Hepatocyte (in vitro differentiated cells): ENCODE data around the gene FGD5. TPM values are rescaled to one million over a fixed set of nuclear protein-coding genes. Genes with fewer than 3 reads are reported as not detected.

Source experiments
- DNase-seq: peaks from one replicate; pipeline ENCODE4 v3.0.0-alpha.2; 2016; ENCODE audit warnings: low spot score
- H2AFZ ChIP-seq: fragments of 200-600 bp; sonication (generic); 2 replicates; pipeline ENCODE4 v1.6.0; 2016; ENCODE audit warnings: antibody characterized with exemption, mild to moderate bottlenecking
- H3K27ac ChIP-seq: fragments of 200-600 bp; sonication (generic); 2 replicates; pipeline ENCODE4 v1.5.1; 2016; ENCODE audit warnings: mild to moderate bottlenecking
- H3K27me3 ChIP-seq: fragments of 200-600 bp; sonication (generic); 2 replicates; pipeline ENCODE4 v1.6.1; 2016
- H3K36me3 ChIP-seq: fragments of 200-600 bp; sonication (generic); replicated peaks from 2 replicates; pipeline ENCODE4 v1.5.1; 2016; ENCODE audit warnings: low read depth; ENCODE audit not compliant: insufficient read depth
- H3K4me1 ChIP-seq: fragments of 200-600 bp; sonication (generic); 2 replicates; pipeline ENCODE4 v1.5.1; 2016; ENCODE audit warnings: mild to moderate bottlenecking, moderate library complexity; ENCODE audit not compliant: insufficient read depth
- H3K4me2 ChIP-seq: fragments of 200-600 bp; sonication (generic); 2 replicates; pipeline ENCODE4 v1.6.0; 2016
- H3K4me3 ChIP-seq: fragments of 200-600 bp; sonication (generic); 2 replicates; pipeline ENCODE4 v1.5.1; 2016; ENCODE audit warnings: mild to moderate bottlenecking
- H3K79me2 ChIP-seq: fragments of 200-600 bp; sonication (generic); 2 replicates; pipeline ENCODE4 v1.6.0; 2017; ENCODE audit warnings: mild to moderate bottlenecking
- H3K9me2 ChIP-seq: fragments of 200-600 bp; sonication (generic); replicated peaks from 2 replicates; pipeline ENCODE4 v1.6.0; 2017; ENCODE audit warnings: mild to moderate bottlenecking; ENCODE audit not compliant: insufficient read depth
- H3K9me3 ChIP-seq: fragments of 200-600 bp; sonication (generic); 2 replicates; pipeline ENCODE4 v1.5.1; 2016; ENCODE audit warnings: low read depth, mild to moderate bottlenecking
- H4K20me1 ChIP-seq: fragments of 200-600 bp; sonication (generic); 2 replicates; pipeline ENCODE4 v1.6.0; 2016; ENCODE audit warnings: mild to moderate bottlenecking; ENCODE audit not compliant: insufficient read depth, poor library complexity, severe bottlenecking
- EZH2 ChIP-seq: fragments of 200-600 bp; sonication (generic); IDR thresholded peaks from 2 replicates; pipeline ENCODE4 v1.6.1; 2016; ENCODE audit warnings: antibody characterized with exemption, mild to moderate bottlenecking, borderline replicate concordance
- EZH2phosphoT487 ChIP-seq: fragments of 200-600 bp; sonication (generic); IDR thresholded peaks from one replicate; pipeline ENCODE4 v1.6.1; 2018; ENCODE audit warnings: antibody characterized with exemption, mild to moderate bottlenecking, low read depth, moderate library complexity; ENCODE audit not compliant: unreplicated experiment, severe bottlenecking
- WGBS: methylation state at CpG from one replicate; pipeline ENCODE4 v1.1.6; 2016; ENCODE audit warnings: low lambda C conversion rate; ENCODE audit errors: missing lambda C conversion rate; 5-methylcytosine and 5-hydroxymethylcytosine counted together
- polyA plus RNA-seq: library from polyadenylated mRNA; unstranded; fragments of >200 nt; fragmentation: Nextera tagmentation; extraction: Ambion mirVana; gene quantifications from 2 replicates; pipeline ENCODE4 v1.2.1, GENCODE V29; 2016
- total RNA-seq: library from RNA; depleted of rRNA; stranded (reverse); fragments of >200 nt; gene quantifications from 2 replicates; pipeline ENCODE4 v1.2.3, GENCODE V29; 2014
- TF ChIP-seq, protein P1 (sequence below): fragments of 200-600 bp; sonication (generic); IDR thresholded peaks from 2 replicates; pipeline ENCODE4 v1.5.1; 2016; ENCODE audit warnings: antibody characterized with exemption, mild to moderate bottlenecking; ENCODE audit not compliant: poor library complexity

Gene FGD5
- total and polyA plus RNA-seq, 2 experiments from 2014 or later = 2.9 to 3.3 TPM

GRCh38 chr3:14949126-14949525 is 130.4 kb downstream of the FGD5 start:
- no peak for DNase-seq
- peak overlapping the region; percentile 60 for H3K4me3 ChIP-seq
- no peaks in the 10 kb centered on the region for H3K9me2 ChIP-seq
- peaks cover 86% of the 10 kb centered on the region for H3K79me2 ChIP-seq
- H4K20me1 ChIP-seq = peaks cover 14% of the 10 kb centered on the region
- peaks cover 17% of the 10 kb centered on the region for H3K4me1 ChIP-seq
- peak overlapping the region; percentile 84 for H3K4me2 ChIP-seq
- H3K27ac ChIP-seq = peak overlapping the region; percentile 92
- no peaks in the 10 kb centered on the region for H3K27me3 ChIP-seq
- no peaks in the 10 kb centered on the region for H3K36me3 ChIP-seq
- whole genome bisulfite sequencing = 56% methylated on average over 5 of the region's 5 CpGs
- TF ChIP-seq EZH2 (no peak), EZH2phosphoT487 (no peak)
- TF ChIP-seq, protein P1, sequence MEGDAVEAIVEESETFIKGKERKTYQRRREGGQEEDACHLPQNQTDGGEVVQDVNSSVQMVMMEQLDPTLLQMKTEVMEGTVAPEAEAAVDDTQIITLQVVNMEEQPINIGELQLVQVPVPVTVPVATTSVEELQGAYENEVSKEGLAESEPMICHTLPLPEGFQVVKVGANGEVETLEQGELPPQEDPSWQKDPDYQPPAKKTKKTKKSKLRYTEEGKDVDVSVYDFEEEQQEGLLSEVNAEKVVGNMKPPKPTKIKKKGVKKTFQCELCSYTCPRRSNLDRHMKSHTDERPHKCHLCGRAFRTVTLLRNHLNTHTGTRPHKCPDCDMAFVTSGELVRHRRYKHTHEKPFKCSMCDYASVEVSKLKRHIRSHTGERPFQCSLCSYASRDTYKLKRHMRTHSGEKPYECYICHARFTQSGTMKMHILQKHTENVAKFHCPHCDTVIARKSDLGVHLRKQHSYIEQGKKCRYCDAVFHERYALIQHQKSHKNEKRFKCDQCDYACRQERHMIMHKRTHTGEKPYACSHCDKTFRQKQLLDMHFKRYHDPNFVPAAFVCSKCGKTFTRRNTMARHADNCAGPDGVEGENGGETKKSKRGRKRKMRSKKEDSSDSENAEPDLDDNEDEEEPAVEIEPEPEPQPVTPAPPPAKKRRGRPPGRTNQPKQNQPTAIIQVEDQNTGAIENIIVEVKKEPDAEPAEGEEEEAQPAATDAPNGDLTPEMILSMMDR = no peak
- peak overlapping the region; percentile 59 for H2AFZ ChIP-seq
- H3K9me3 ChIP-seq = no peaks in the 10 kb centered on the region

GRCh38 chr3:14950274-14950673 is 131.5 kb downstream of the FGD5 start:
- H3K27ac ChIP-seq = no peak overlapping the region

DNA sequence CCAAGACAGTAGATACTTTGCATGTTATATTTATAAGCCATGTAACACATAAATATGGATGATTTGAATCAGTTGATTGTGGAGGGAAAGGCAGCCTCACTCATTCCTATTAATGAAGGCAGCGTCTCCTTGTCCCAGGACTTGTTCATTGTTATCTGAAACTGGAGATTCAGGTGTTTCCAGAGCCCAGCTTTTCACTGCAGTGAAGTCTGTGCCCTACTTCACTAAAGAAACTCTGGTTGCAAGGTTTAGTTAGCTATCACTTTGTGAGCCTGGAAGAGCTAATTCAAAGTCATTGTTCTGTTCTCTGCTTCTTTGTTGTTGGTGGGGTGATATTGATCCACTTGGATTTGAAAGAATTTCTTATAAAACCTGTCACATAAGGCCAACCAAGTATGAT is 138.4 kb downstream of the FGD5 start:
- Histone ChIP-seq H3K9me3 (no peaks in the 10 kb centered on the region), H3K27me3 (no peaks in the 10 kb centered on the region), H3K27ac (no peak overlapping the region), H3K36me3 (peaks cover 5% of the 10 kb centered on the region), H3K4me3 (no peak overlapping the region), H3K9me2 (no peaks in the 10 kb centered on the region), H2AFZ (no peak overlapping the region), H3K4me2 (no peak overlapping the region), H4K20me1 (peaks cover 11% of the 10 kb centered on the region), H3K4me1 (no peaks in the 10 kb centered on the region), H3K79me2 (peaks cover 100% of the 10 kb centered on the region)
- no peak for DNase-seq
- WGBS = 73% methylated on average over 1 of the region's 1 CpG
- no peak for TF ChIP-seq EZH2
- TF ChIP-seq, protein P1 = no peak
- TF ChIP-seq EZH2phosphoT487 = no peak

More at GRCh38 chr3:14950274-14950673, 131.5 kb downstream of the FGD5 start:
- WGBS = 94% methylated on average over 2 of the region's 2 CpGs
- peaks cover 17% of the 10 kb centered on the region for H3K4me1 ChIP-seq
- no peak overlapping the region for H2AFZ ChIP-seq
- peaks cover 9% of the 10 kb centered on the region for H4K20me1 ChIP-seq
- no peak for DNase-seq
- TF ChIP-seq, protein P1 = no peak
- TF ChIP-seq EZH2phosphoT487 (no peak), EZH2 (no peak)
- no peaks in the 10 kb centered on the region for H3K9me2 ChIP-seq
- H3K4me2 ChIP-seq = no peak overlapping the region
- H3K27me3 ChIP-seq = no peaks in the 10 kb centered on the region
- H3K36me3 ChIP-seq = no peaks in the 10 kb centered on the region
- H3K9me3 ChIP-seq = no peaks in the 10 kb centered on the region
- no peak overlapping the region for H3K4me3 ChIP-seq
- H3K79me2 ChIP-seq = peaks cover 86% of the 10 kb centered on the region

GRCh38 chr3:14957925-14958324 is 139.2 kb downstream of the FGD5 start:
- TF ChIP-seq EZH2 (no peak), EZH2phosphoT487 (no peak)
- TF ChIP-seq, protein P1 = no peak
- Histone ChIP-seq H3K36me3 (peaks cover 5% of the 10 kb centered on the region), H3K27me3 (no peaks in the 10 kb centered on the region), H3K79me2 (peaks cover 100% of the 10 kb centered on the region), H3K9me3 (no peaks in the 10 kb centered on the region), H2AFZ (no peak overlapping the region), H3K4me2 (no peak overlapping the region), H3K4me3 (no peak overlapping the region), H4K20me1 (peaks cover 6% of the 10 kb centered on the region), H3K27ac (no peak overlapping the region), H3K9me2 (no peaks in the 10 kb centered on the region), H3K4me1 (no peaks in the 10 kb centered on the region)
- DNase-seq = no peak
- WGBS = 59% methylated on average over 1 of the region's 1 CpG
